ENCODE measurements around the gene AGPAT2.

AGPAT2 gene

GRCh38 chr9:136671646-136672430 is 15.4 kb downstream of the AGPAT2 start:
- DNase-seq, result no peak

GRCh38 chr9:136671254-136671614 is 16.0 kb downstream of the AGPAT2 start:
- DNase-seq, result no peak

- DNase-seq, result no peak
Measured at GRCh38 chr9:136670576-136671253, 16.5 kb downstream of the AGPAT2 start.

- DNase-seq, result no peak
Measured at GRCh38 chr9:136669791-136670464, 17.3 kb downstream of the AGPAT2 start.

GRCh38 chr9:136668983-136669790 is 18.1 kb downstream of the AGPAT2 start:
- no peak for DNase-seq

- no peak for DNase-seq
Measured at GRCh38 chr9:136667940-136668760, 19.1 kb downstream of the AGPAT2 start.

GRCh38 chr9:136667214-136667939 is 19.9 kb downstream of the AGPAT2 start:
- DNase-seq, result no peak

GRCh38 chr9:136666372-136667213 is 20.7 kb downstream of the AGPAT2 start:
- no peak for DNase-seq

- no peak for DNase-seq
Measured at GRCh38 chr9:136665704-136666371, 21.4 kb downstream of the AGPAT2 start.

- DNase-seq, result no peak
Measured at GRCh38 chr9:136665111-136665703, 22.1 kb downstream of the AGPAT2 start.

- DNase-seq, result no peak
Measured at GRCh38 chr9:136664000-136664915, 23.0 kb downstream of the AGPAT2 start.

- DNase-seq, result no peak
Measured at GRCh38 chr9:136662656-136663581, 24.3 kb downstream of the AGPAT2 start, which contains the start of gene EGFL7. Gene EGFL7, plus strand, starts transcription at chr9:136662916. Its CDS starts 5,367 bp downstream, at chr9:136668283.

- DNase-seq, result no peak
Measured at GRCh38 chr9:136662326-136662655, 25.0 kb downstream of the AGPAT2 start.

- no peak for DNase-seq
Measured at GRCh38 chr9:136661641-136662325, 25.5 kb downstream of the AGPAT2 start.

- no peak for DNase-seq
Measured at GRCh38 chr9:136660971-136661550, 26.2 kb downstream of the AGPAT2 start.
